Measurements from ENCODE around the gene KLHL3.

Gene KLHL3

DNA sequence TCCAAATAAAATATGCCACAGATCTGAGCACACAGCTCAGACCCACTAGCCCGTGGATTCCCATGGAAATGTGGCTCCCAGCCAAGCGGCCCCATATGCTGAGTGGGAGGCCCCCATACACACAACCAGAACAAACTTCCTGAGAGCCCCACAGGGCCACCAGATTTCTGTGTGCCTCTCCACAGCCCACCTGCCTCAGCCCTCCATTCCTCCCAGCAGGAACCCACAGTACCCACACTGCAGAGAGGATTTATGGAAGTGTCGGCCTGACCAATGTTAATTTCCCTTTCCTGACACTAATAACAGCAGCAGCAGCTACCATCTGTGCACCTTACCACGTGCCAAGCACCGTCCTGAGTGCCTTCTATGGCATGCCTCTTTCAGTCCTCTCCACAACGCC, 137.5 kb downstream of the KLHL3 start:
- TF ChIP-seq EZH2 (IDR thresholded peaks at IDR 0.05), result no peak
- TF ChIP-seq POLR2AphosphoS5 (IDR thresholded peaks at IDR 0.05; ENCODE audit: borderline replicate concordance, low read depth, low read length), result no peak
- TF ChIP-seq FOXP2 (optimal IDR thresholded peaks at IDR 0.05; ENCODE audit: control extremely low read depth, extremely low read length, insufficient read depth), result no peak
- no peaks in the 10 kb centered on the region for H3K9me3 ChIP-seq (ENCODE audit: low read depth, low read length)
- no peak overlapping the region for H3K4me3 ChIP-seq
- H3K9ac ChIP-seq (ENCODE audit: insufficient read length), result no peak overlapping the region
- no peak overlapping the region for H3K27ac ChIP-seq
- no peaks in the 10 kb centered on the region for H3K36me3 ChIP-seq (ENCODE audit: insufficient read depth, low read length)
- DNase-seq (ENCODE audit: low read depth, low spot score), result no peak

DNA sequence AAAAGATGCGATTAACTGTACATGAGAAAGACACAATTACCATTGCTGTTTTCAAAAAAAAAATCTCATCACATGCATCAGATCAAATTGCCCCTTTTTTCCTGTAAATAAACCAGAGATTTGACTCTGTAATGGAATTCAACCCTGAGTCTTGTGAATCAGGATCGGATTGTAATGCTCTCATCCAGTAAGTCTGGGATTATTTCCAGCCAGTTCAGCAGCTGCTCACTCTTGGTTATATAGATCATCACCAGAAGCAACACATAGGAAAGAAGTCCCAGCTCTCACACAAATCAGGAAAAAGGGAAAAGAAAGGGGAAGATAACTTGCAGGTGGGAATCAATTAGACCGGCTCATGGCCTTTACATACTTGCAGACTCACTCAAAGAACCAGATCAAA, 138.9 kb downstream of the KLHL3 start:
- no peaks in the 10 kb centered on the region for H3K9me3 ChIP-seq (ENCODE audit: low read depth, low read length)
- DNase-seq (ENCODE audit: low read depth, low spot score), result no peak
- no peak overlapping the region for H3K27ac ChIP-seq
- no peak overlapping the region for H3K4me3 ChIP-seq
- no peaks in the 10 kb centered on the region for H3K36me3 ChIP-seq (ENCODE audit: insufficient read depth, low read length)
- TF ChIP-seq POLR2AphosphoS5 (IDR thresholded peaks at IDR 0.05; ENCODE audit: borderline replicate concordance, low read depth, low read length), result no peak
- no peak for TF ChIP-seq FOXP2 (optimal IDR thresholded peaks at IDR 0.05; ENCODE audit: control extremely low read depth, extremely low read length, insufficient read depth)
- TF ChIP-seq EZH2 (IDR thresholded peaks at IDR 0.05), result no peak
- no peak overlapping the region for H3K9ac ChIP-seq (ENCODE audit: insufficient read length)

DNA sequence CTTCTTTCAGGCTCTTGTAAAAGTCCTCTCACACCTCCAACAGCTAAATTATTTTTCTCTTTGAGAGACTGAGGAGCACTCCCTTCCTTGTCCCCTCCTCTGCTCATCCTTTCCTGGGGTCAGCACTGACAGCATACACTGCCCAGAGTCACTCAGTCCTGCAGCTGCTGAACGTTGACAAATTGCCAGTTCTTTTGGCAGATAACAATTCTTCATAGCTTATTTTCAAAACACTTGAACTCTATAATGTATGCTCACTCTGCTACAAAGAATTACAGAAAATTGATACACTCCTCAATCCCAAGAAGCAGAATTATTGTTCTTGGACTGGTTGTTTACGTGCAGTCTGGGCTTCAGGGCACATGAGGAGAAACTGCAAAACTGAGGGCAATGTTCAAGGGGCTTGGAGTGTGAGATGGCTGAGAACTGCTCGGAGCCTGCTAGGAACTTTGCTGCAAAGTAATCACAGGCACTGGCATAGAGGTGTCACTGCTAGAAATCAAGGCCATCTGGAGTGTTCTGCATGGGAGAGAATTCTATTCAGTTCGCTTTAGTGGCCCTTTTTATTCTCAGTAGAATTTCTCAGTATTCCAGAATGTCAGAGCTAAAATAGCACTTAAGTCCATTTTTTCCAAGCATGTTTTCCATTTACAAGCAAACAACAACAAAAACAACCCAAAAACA, 140.4 kb downstream of the KLHL3 start:
- H3K27ac ChIP-seq, result no peak overlapping the region
- no peak overlapping the region for H3K9ac ChIP-seq (ENCODE audit: insufficient read length)
- no peak for TF ChIP-seq FOXP2 (optimal IDR thresholded peaks at IDR 0.05; ENCODE audit: control extremely low read depth, extremely low read length, insufficient read depth)
- no peak for TF ChIP-seq EZH2 (IDR thresholded peaks at IDR 0.05)
- TF ChIP-seq POLR2AphosphoS5 (IDR thresholded peaks at IDR 0.05; ENCODE audit: borderline replicate concordance, low read depth, low read length), result no peak
- H3K36me3 ChIP-seq (ENCODE audit: insufficient read depth, low read length), result no peaks in the 10 kb centered on the region
- no peaks in the 10 kb centered on the region for H3K9me3 ChIP-seq (ENCODE audit: low read depth, low read length)
- no peak for DNase-seq (ENCODE audit: low read depth, low spot score)
- no peak overlapping the region for H3K4me3 ChIP-seq

DNA sequence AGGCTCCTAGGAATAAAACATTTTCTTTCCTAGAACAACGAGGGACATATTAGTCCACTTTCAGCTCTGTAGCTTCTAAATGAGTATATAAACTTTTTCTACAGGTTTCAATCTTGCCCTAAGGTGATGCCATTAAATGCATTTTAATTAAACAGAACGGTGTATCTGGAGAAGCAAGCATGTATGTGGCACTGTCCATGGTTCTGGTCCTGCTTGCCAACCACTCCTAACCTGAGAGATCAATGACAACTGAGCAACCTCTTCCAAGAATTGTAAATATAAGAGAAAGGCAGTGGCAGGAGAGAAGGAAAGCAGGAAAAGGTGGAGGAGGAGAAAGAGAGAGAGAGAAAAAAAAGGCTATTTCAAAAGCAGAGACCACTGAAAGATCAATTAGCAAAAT, 141.2 kb downstream of the KLHL3 start:
- no peak overlapping the region for H3K9ac ChIP-seq (ENCODE audit: insufficient read length)
- H3K27ac ChIP-seq, result no peak overlapping the region
- H3K9me3 ChIP-seq (ENCODE audit: low read depth, low read length), result no peaks in the 10 kb centered on the region
- DNase-seq (ENCODE audit: low read depth, low spot score), result no peak
- H3K36me3 ChIP-seq (ENCODE audit: insufficient read depth, low read length), result no peaks in the 10 kb centered on the region
- TF ChIP-seq POLR2AphosphoS5 (IDR thresholded peaks at IDR 0.05; ENCODE audit: borderline replicate concordance, low read depth, low read length), result no peak
- TF ChIP-seq FOXP2 (optimal IDR thresholded peaks at IDR 0.05; ENCODE audit: control extremely low read depth, extremely low read length, insufficient read depth), result no peak
- no peak for TF ChIP-seq EZH2 (IDR thresholded peaks at IDR 0.05)
- no peak overlapping the region for H3K4me3 ChIP-seq

DNA sequence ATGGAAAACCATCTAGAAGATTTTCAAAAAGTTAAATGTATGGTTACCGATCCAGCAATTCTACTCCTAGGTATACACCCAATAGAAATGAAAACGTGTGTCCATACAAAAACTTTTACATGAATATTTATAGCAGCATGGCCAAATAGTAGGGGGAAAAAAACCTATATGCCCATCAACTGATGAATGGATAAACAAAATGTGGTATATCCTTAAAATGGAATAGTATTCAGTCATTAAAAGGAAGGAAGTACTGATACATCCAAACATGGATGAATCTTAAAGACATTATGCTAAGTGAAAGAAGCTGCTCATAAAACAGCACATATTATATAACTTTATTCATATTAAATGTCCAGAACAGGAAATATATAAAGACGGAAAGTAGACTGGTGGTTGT, 143.6 kb downstream of the KLHL3 start:
- TF ChIP-seq FOXP2 (optimal IDR thresholded peaks at IDR 0.05; ENCODE audit: control extremely low read depth, extremely low read length, insufficient read depth) (no peak), EZH2 (IDR thresholded peaks at IDR 0.05) (no peak), POLR2AphosphoS5 (IDR thresholded peaks at IDR 0.05; ENCODE audit: borderline replicate concordance, low read depth, low read length) (no peak)
- no peak overlapping the region for H3K27ac ChIP-seq
- H3K9ac ChIP-seq (ENCODE audit: insufficient read length), result no peak overlapping the region
- H3K9me3 ChIP-seq (ENCODE audit: low read depth, low read length), result no peaks in the 10 kb centered on the region
- no peak for DNase-seq (ENCODE audit: low read depth, low spot score)
- H3K36me3 ChIP-seq (ENCODE audit: insufficient read depth, low read length), result no peaks in the 10 kb centered on the region
- no peak overlapping the region for H3K4me3 ChIP-seq

DNA sequence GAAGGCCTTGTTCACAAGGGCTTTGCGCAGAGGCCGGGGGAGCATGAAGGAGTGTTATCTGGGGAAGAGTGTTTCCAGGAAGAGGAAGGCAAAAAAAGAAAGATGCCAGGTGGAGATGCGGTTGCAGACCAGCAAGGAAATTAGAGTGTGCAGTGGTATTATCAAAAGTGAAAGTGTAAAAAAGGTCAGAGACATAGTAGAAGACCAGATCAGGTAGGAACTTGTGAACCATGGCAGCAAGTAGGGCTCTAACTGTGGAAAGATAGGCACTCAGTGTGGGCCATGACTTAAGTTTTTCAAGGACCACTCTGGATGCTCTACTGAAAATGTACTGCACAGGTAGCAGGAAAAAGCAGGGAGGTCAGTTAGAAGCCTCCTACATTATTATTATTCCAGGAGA, 146.7 kb downstream of the KLHL3 start:
- Histone ChIP-seq H3K9ac (ENCODE audit: insufficient read length) (no peak overlapping the region), H3K4me3 (no peak overlapping the region), H3K9me3 (ENCODE audit: low read depth, low read length) (no peaks in the 10 kb centered on the region), H3K36me3 (ENCODE audit: insufficient read depth, low read length) (no peaks in the 10 kb centered on the region), H3K27ac (no peak overlapping the region)
- no peak for DNase-seq (ENCODE audit: low read depth, low spot score)
- TF ChIP-seq FOXP2 (optimal IDR thresholded peaks at IDR 0.05; ENCODE audit: control extremely low read depth, extremely low read length, insufficient read depth) (no peak), POLR2AphosphoS5 (IDR thresholded peaks at IDR 0.05; ENCODE audit: borderline replicate concordance, low read depth, low read length) (no peak), EZH2 (IDR thresholded peaks at IDR 0.05) (no peak)

DNA sequence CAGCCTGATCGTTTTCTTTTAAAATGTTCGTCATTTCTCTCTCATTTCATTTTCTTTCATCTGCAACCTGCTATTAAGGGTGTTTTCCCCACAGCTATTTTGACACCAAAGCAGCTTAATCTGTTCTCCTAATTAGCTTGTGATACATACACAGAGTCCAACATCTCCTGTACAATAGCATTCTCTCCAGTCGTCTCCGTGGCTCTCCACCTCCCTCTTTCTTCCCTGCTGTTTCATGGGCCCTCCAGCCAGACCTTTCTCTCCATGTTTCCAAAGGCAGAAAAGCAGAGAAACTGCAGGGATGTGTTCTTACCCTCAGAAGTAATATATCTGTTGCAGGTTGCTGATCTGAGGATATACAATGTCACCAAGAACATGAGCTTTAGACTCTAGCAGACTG, 148.0 kb downstream of the KLHL3 start:
- no peak overlapping the region for H3K27ac ChIP-seq
- H3K9me3 ChIP-seq (ENCODE audit: low read depth, low read length), result no peaks in the 10 kb centered on the region
- TF ChIP-seq FOXP2 (optimal IDR thresholded peaks at IDR 0.05; ENCODE audit: control extremely low read depth, extremely low read length, insufficient read depth), result no peak
- TF ChIP-seq EZH2 (IDR thresholded peaks at IDR 0.05), result no peak
- no peak for TF ChIP-seq POLR2AphosphoS5 (IDR thresholded peaks at IDR 0.05; ENCODE audit: borderline replicate concordance, low read depth, low read length)
- no peak for DNase-seq (ENCODE audit: low read depth, low spot score)
- no peak overlapping the region for H3K4me3 ChIP-seq
- H3K36me3 ChIP-seq (ENCODE audit: insufficient read depth, low read length), result no peaks in the 10 kb centered on the region
- no peak overlapping the region for H3K9ac ChIP-seq (ENCODE audit: insufficient read length)

DNA sequence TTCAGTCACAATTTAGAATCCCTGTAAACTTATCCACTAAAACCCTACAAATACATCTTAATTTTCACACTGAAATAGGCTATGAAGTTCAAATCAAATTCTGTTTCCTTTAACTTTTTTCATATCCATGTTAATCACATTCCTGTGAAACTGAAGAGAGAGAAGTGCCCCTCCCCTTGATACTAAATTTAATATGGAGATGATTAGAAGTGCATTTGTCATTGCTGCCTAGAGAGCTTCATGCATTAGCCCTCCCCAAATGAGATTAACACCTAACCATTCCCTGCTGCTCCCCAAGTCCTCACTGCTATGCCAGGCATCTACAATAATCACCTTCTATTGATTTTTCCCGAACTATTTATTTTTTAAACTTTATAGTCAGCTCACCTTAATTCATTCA, 151.6 kb downstream of the KLHL3 start:
- DNase-seq (ENCODE audit: low read depth, low spot score), result no peak
- no peak for TF ChIP-seq FOXP2 (optimal IDR thresholded peaks at IDR 0.05; ENCODE audit: control extremely low read depth, extremely low read length, insufficient read depth)
- no peak for TF ChIP-seq EZH2 (IDR thresholded peaks at IDR 0.05)
- no peak for TF ChIP-seq POLR2AphosphoS5 (IDR thresholded peaks at IDR 0.05; ENCODE audit: borderline replicate concordance, low read depth, low read length)
- no peak overlapping the region for H3K27ac ChIP-seq

DNA sequence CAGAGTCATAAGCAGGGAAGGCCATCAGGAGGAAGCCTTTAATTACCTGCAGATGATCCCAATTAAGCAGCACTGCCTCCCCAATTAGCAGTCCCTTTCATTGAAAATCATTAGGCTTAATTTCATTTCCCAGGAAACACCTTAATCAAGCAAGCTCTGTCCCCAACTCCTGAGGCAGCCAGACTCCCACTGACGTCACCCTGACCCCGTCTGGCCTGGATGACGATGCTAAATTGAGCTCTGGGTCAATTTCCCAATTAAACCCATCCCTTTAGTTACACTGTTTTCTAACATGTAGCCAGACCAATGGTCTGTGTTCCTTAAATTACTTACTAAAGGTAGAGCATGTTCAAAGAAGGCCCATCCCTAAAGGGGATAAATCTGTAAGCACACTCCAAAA, 152.8 kb downstream of the KLHL3 start:
- no peak for DNase-seq (ENCODE audit: low read depth, low spot score)
- Histone ChIP-seq H3K27ac (no peak overlapping the region), H3K9ac (ENCODE audit: insufficient read length) (no peak overlapping the region), H3K4me3 (no peak overlapping the region), H3K36me3 (ENCODE audit: insufficient read depth, low read length) (no peaks in the 10 kb centered on the region), H3K9me3 (ENCODE audit: low read depth, low read length) (no peaks in the 10 kb centered on the region)
- TF ChIP-seq POLR2AphosphoS5 (IDR thresholded peaks at IDR 0.05; ENCODE audit: borderline replicate concordance, low read depth, low read length) (no peak), FOXP2 (optimal IDR thresholded peaks at IDR 0.05; ENCODE audit: control extremely low read depth, extremely low read length, insufficient read depth) (no peak), EZH2 (IDR thresholded peaks at IDR 0.05) (no peak)

More for the DNA sequence above, 151.6 kb downstream of the KLHL3 start:
- Histone ChIP-seq H3K9me3 (ENCODE audit: low read depth, low read length) (no peaks in the 10 kb centered on the region), H3K36me3 (ENCODE audit: insufficient read depth, low read length) (no peaks in the 10 kb centered on the region), H3K4me3 (no peak overlapping the region), H3K9ac (ENCODE audit: insufficient read length) (no peak overlapping the region)
